ENCODE measurements around the gene TMEM39A.

TMEM39A gene

GRCh38 chr3:119494597-119494996 is 31.2 kb upstream of the TMEM39A start:
- Histone ChIP-seq H3K9me3 (ENCODE audit: control insufficient read depth, low read length) (no peaks in the 10 kb centered on the region), H3K4me1 (ENCODE audit: control insufficient read depth, insufficient read depth, low read length) (peaks cover 5% of the 10 kb centered on the region), H3K27ac (ENCODE audit: insufficient read depth, low read depth, low read length, poor library complexity, severe bottlenecking) (no peak overlapping the region), H3K4me3 (ENCODE audit: insufficient read depth, low read depth, low read length) (no peak overlapping the region), H3K27me3 (ENCODE audit: control insufficient read depth, insufficient read depth, low read length, poor library complexity, severe bottlenecking) (no peaks in the 10 kb centered on the region), H3K36me3 (ENCODE audit: control insufficient read depth, insufficient read depth, low read length) (no peaks in the 10 kb centered on the region)
- 94 to 97% methylated on average over 1 to 2 of the region's 2 CpGs for WGBS, 2 experiments

- WGBS, 2 experiments = 93 to 94% methylated on average over 3 of the region's 3 CpGs
- Histone ChIP-seq H3K36me3 (ENCODE audit: control insufficient read depth, insufficient read depth, low read length) (no peaks in the 10 kb centered on the region), H3K4me1 (ENCODE audit: control insufficient read depth, insufficient read depth, low read length) (no peaks in the 10 kb centered on the region), H3K4me3 (ENCODE audit: insufficient read depth, low read depth, low read length) (no peak overlapping the region), H3K27ac (ENCODE audit: insufficient read depth, low read depth, low read length, poor library complexity, severe bottlenecking) (no peak overlapping the region), H3K27me3 (ENCODE audit: control insufficient read depth, insufficient read depth, low read length, poor library complexity, severe bottlenecking) (no peaks in the 10 kb centered on the region), H3K9me3 (ENCODE audit: control insufficient read depth, low read length) (no peaks in the 10 kb centered on the region)
These were observed 29.4 kb upstream of the TMEM39A start for GRCh38 chr3:119492810-119493209.

- WGBS, 2 experiments = 86 to 95% methylated on average over 2 of the region's 2 CpGs
These were observed 28.7 kb upstream of the TMEM39A start for GRCh38 chr3:119492128-119492527.

GRCh38 chr3:119490153-119490552 is 26.7 kb upstream of the TMEM39A start:
- Histone ChIP-seq H3K27ac (ENCODE audit: insufficient read depth, low read depth, low read length, poor library complexity, severe bottlenecking) (no peak overlapping the region), H3K36me3 (ENCODE audit: control insufficient read depth, insufficient read depth, low read length) (no peaks in the 10 kb centered on the region), H3K9me3 (ENCODE audit: control insufficient read depth, low read length) (no peaks in the 10 kb centered on the region), H3K4me1 (ENCODE audit: control insufficient read depth, insufficient read depth, low read length) (no peaks in the 10 kb centered on the region), H3K27me3 (ENCODE audit: control insufficient read depth, insufficient read depth, low read length, poor library complexity, severe bottlenecking) (no peaks in the 10 kb centered on the region), H3K4me3 (ENCODE audit: insufficient read depth, low read depth, low read length) (no peak overlapping the region)
- WGBS, 2 experiments = 90 to 98% methylated on average over 2 of the region's 2 CpGs

More at GRCh38 chr3:119492128-119492527, 28.7 kb upstream of the TMEM39A start:
- Histone ChIP-seq H3K27me3 (ENCODE audit: control insufficient read depth, insufficient read depth, low read length, poor library complexity, severe bottlenecking) (no peaks in the 10 kb centered on the region), H3K36me3 (ENCODE audit: control insufficient read depth, insufficient read depth, low read length) (no peaks in the 10 kb centered on the region), H3K4me1 (ENCODE audit: control insufficient read depth, insufficient read depth, low read length) (no peaks in the 10 kb centered on the region), H3K9me3 (ENCODE audit: control insufficient read depth, low read length) (no peaks in the 10 kb centered on the region), H3K4me3 (ENCODE audit: insufficient read depth, low read depth, low read length) (no peak overlapping the region), H3K27ac (ENCODE audit: insufficient read depth, low read depth, low read length, poor library complexity, severe bottlenecking) (no peak overlapping the region)

GRCh38 chr3:119485563-119485962 is 22.1 kb upstream of the TMEM39A start:
- H3K9me3 ChIP-seq (ENCODE audit: control insufficient read depth, low read length) = no peaks in the 10 kb centered on the region
- no peak overlapping the region for H3K4me3 ChIP-seq (ENCODE audit: insufficient read depth, low read depth, low read length)
- no peaks in the 10 kb centered on the region for H3K4me1 ChIP-seq (ENCODE audit: control insufficient read depth, insufficient read depth, low read length)
- no peaks in the 10 kb centered on the region for H3K27me3 ChIP-seq (ENCODE audit: control insufficient read depth, insufficient read depth, low read length, poor library complexity, severe bottlenecking)
- peaks cover 5% of the 10 kb centered on the region for H3K36me3 ChIP-seq (ENCODE audit: control insufficient read depth, insufficient read depth, low read length)
- no peak overlapping the region for H3K27ac ChIP-seq (ENCODE audit: insufficient read depth, low read depth, low read length, poor library complexity, severe bottlenecking)
- 93 to 97% methylated on average over 2 of the region's 2 CpGs for WGBS, 2 experiments

- WGBS, 2 experiments = 92 to 95% methylated on average over 1 of the region's 1 CpG
These were observed 19.7 kb upstream of the TMEM39A start for GRCh38 chr3:119483101-119483500.

GRCh38 chr3:119481079-119481478 is 17.7 kb upstream of the TMEM39A start:
- Histone ChIP-seq H3K27me3 (ENCODE audit: control insufficient read depth, insufficient read depth, low read length, poor library complexity, severe bottlenecking) (no peaks in the 10 kb centered on the region), H3K9me3 (ENCODE audit: control insufficient read depth, low read length) (no peaks in the 10 kb centered on the region), H3K4me3 (ENCODE audit: insufficient read depth, low read depth, low read length) (no peak overlapping the region), H3K36me3 (ENCODE audit: control insufficient read depth, insufficient read depth, low read length) (peaks cover 5% of the 10 kb centered on the region), H3K27ac (ENCODE audit: insufficient read depth, low read depth, low read length, poor library complexity, severe bottlenecking) (no peak overlapping the region), H3K4me1 (ENCODE audit: control insufficient read depth, insufficient read depth, low read length) (no peaks in the 10 kb centered on the region)
- WGBS, 2 experiments = 91 to 96% methylated on average over 2 of the region's 2 CpGs

More at GRCh38 chr3:119483101-119483500, 19.7 kb upstream of the TMEM39A start:
- H3K36me3 ChIP-seq (ENCODE audit: control insufficient read depth, insufficient read depth, low read length) = peaks cover 5% of the 10 kb centered on the region
- H3K27me3 ChIP-seq (ENCODE audit: control insufficient read depth, insufficient read depth, low read length, poor library complexity, severe bottlenecking) = no peaks in the 10 kb centered on the region
- H3K4me3 ChIP-seq (ENCODE audit: insufficient read depth, low read depth, low read length) = no peak overlapping the region
- H3K27ac ChIP-seq (ENCODE audit: insufficient read depth, low read depth, low read length, poor library complexity, severe bottlenecking) = no peak overlapping the region
- H3K9me3 ChIP-seq (ENCODE audit: control insufficient read depth, low read length) = no peaks in the 10 kb centered on the region
- no peaks in the 10 kb centered on the region for H3K4me1 ChIP-seq (ENCODE audit: control insufficient read depth, insufficient read depth, low read length)

- Histone ChIP-seq H3K4me3 (ENCODE audit: insufficient read depth, low read depth, low read length) (no peak overlapping the region), H3K27ac (ENCODE audit: insufficient read depth, low read depth, low read length, poor library complexity, severe bottlenecking) (no peak overlapping the region), H3K9me3 (ENCODE audit: control insufficient read depth, low read length) (no peaks in the 10 kb centered on the region), H3K4me1 (ENCODE audit: control insufficient read depth, insufficient read depth, low read length) (peaks cover 5% of the 10 kb centered on the region), H3K36me3 (ENCODE audit: control insufficient read depth, insufficient read depth, low read length) (peaks cover 11% of the 10 kb centered on the region), H3K27me3 (ENCODE audit: control insufficient read depth, insufficient read depth, low read length, poor library complexity, severe bottlenecking) (no peaks in the 10 kb centered on the region)
- WGBS, 2 experiments = 96% methylated on average over 6 of the region's 6 CpGs
These were observed 7.5 kb upstream of the TMEM39A start for GRCh38 chr3:119470866-119471265.

GRCh38 chr3:119469418-119470189 is 6.2 kb upstream of the TMEM39A start:
- Histone ChIP-seq H3K4me1 (ENCODE audit: control insufficient read depth, insufficient read depth, low read length) (peaks cover 5% of the 10 kb centered on the region), H3K36me3 (ENCODE audit: control insufficient read depth, insufficient read depth, low read length) (peaks cover 11% of the 10 kb centered on the region), H3K27me3 (ENCODE audit: control insufficient read depth, insufficient read depth, low read length, poor library complexity, severe bottlenecking) (no peaks in the 10 kb centered on the region), H3K27ac (ENCODE audit: insufficient read depth, low read depth, low read length, poor library complexity, severe bottlenecking) (no peak overlapping the region), H3K9me3 (ENCODE audit: control insufficient read depth, low read length) (no peaks in the 10 kb centered on the region), H3K4me3 (ENCODE audit: insufficient read depth, low read depth, low read length) (peak overlapping the region; percentile 79)
- 21 to 26% methylated on average over 12 to 14 of the region's 16 CpGs for WGBS, 2 experiments

- Histone ChIP-seq H3K27ac (ENCODE audit: insufficient read depth, low read depth, low read length, poor library complexity, severe bottlenecking) (no peak overlapping the region), H3K4me1 (ENCODE audit: control insufficient read depth, insufficient read depth, low read length) (peaks cover 5% of the 10 kb centered on the region), H3K36me3 (ENCODE audit: control insufficient read depth, insufficient read depth, low read length) (peaks cover 11% of the 10 kb centered on the region), H3K27me3 (ENCODE audit: control insufficient read depth, insufficient read depth, low read length, poor library complexity, severe bottlenecking) (no peaks in the 10 kb centered on the region), H3K4me3 (ENCODE audit: insufficient read depth, low read depth, low read length) (no peak overlapping the region), H3K9me3 (ENCODE audit: control insufficient read depth, low read length) (no peaks in the 10 kb centered on the region)
- WGBS, 2 experiments = 95 to 96% methylated on average over 2 of the region's 2 CpGs
These were observed 4.6 kb upstream of the TMEM39A start for GRCh38 chr3:119468041-119468440.

Data from ectodermal cell (in vitro differentiated cells).